ENCODE results near the gene RELN. TPM values are rescaled to one million over a fixed set of nuclear protein-coding genes. Genes with fewer than 3 reads are reported as not detected.

RELN gene
- total RNA-seq, 4 donors from 2014 or later: 0.57 to 4.2 (median 1.5) TPM

GRCh38 chr7:103928581-103928980 is 60.9 kb downstream of the RELN start:
- no peak for TF ChIP-seq CTCF (IDR thresholded peaks at IDR 0.05; ENCODE audit: low read depth)

- no peak for TF ChIP-seq CTCF (IDR thresholded peaks at IDR 0.05; ENCODE audit: low read depth)
Observed at GRCh38 chr7:103924184-103924583, 65.3 kb downstream of the RELN start.

GRCh38 chr7:103922407-103922806 is 67.1 kb downstream of the RELN start:
- no peak for TF ChIP-seq CTCF (IDR thresholded peaks at IDR 0.05; ENCODE audit: low read depth)

GRCh38 chr7:103921692-103922091 is 67.8 kb downstream of the RELN start:
- no peak for TF ChIP-seq CTCF (IDR thresholded peaks at IDR 0.05; ENCODE audit: low read depth)

GRCh38 chr7:103919272-103919868 is 70.1 kb downstream of the RELN start:
- TF ChIP-seq CTCF (IDR thresholded peaks at IDR 0.05; ENCODE audit: low read depth): no peak

- no peak for TF ChIP-seq CTCF (IDR thresholded peaks at IDR 0.05; ENCODE audit: low read depth)
Observed at GRCh38 chr7:103918631-103919271, 70.7 kb downstream of the RELN start.

GRCh38 chr7:103915680-103916357 is 73.6 kb downstream of the RELN start:
- TF ChIP-seq CTCF (IDR thresholded peaks at IDR 0.05; ENCODE audit: low read depth): no peak
